NCI-H2171 treated with DMSO at 0.1 percent for 48 hours (cell line): ENCODE results near the gene NAA30.
"Not testable (repeated sequence)": the region's sequence is repeated elsewhere in the genome, so short reads cannot be mapped to it uniquely, and the experiment has no call there.

Experiments
- DNase-seq: peaks from one replicate; lab custom pipeline; 2025; lab: John Stamatoyannopoulos, UW

NAA30 gene

GRCh38 chr14:57390037-57390805 is at the start of gene NAA30:
Gene NAA30 (plus strand): TSS chr14:57390586. CDS start chr14:57390958, 372 bp downstream.
- peak; percentile 97 for DNase-seq

DNA sequence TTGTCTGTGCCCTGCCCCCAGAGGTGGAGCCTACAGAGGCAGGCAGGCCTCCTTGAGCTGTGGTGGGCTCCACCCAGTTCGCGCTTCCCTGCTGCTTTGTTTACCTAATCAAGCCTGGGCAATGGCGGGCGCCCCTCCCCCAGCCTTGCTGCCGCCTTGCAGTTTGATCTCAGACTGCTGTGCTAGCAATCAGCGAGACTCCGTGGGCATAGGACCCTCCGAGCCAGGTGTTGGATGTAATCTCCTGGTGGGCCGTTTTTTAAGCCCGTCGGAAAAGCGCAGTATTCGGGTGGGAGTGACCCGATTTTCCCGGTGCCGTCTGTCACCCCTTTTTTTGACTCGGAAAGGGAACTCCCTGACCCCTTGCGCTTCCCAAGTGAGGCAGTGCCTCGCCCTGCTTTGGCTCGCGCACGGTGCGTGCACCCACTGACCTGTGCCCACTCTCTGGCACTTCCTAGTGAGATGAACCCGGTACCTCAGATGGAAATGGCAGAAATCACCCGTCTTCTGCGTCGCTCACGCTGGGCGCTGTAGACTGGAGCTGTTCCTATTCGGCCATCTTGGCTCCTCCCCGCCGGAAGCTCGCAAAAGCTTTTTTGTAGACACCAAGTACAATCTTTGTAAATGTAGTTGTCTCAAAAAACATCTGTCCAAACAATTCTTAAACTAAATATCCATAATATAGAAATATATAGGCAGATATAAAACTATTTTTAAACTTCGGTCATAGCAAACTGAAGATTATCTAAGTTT is 46.7 kb upstream of the NAA30 start:
- not testable (repeated sequence) for DNase-seq

- no peak for DNase-seq
Measured at GRCh38 chr14:57345106-57345505, 45.3 kb upstream of the NAA30 start.

GRCh38 chr14:57346741-57347140 is 43.6 kb upstream of the NAA30 start:
- DNase-seq: peak; percentile 64

DNA sequence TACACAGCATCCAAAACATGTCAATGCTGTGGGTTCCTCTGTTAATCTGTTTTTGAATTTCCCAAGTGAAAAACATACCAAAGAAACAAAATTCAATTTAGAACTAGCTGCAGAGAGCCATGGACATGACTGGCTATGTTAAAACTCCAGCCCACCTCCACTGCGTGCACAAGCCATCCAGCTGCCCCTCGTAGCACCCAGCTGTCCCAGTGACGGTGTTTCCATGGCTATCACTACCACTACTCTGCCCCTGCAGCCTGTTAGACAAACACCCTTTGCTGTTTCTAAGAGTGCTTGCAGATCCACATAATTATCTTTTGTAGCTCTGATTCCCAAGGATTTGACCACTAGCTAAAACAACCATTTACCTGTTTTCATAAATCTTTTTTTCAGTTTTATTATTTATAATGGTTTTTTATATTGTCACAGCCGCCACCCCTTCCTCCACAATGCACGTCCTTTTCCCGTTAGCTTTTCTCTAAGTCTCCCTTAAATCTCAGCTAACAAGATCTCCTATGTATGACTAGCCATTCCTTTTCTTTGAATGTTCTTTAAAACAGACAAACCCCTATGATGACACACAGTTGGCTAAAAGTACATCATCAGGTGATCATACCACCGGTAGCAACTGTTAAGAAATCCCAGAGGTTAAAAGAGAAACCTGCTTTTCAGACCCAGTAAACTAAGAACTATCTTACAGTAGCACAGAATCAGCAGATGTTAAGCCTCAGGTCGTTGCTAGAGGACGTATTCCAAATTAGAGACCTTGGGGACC is 37.8 kb upstream of the NAA30 start:
- peak; percentile 33 for DNase-seq

DNA sequence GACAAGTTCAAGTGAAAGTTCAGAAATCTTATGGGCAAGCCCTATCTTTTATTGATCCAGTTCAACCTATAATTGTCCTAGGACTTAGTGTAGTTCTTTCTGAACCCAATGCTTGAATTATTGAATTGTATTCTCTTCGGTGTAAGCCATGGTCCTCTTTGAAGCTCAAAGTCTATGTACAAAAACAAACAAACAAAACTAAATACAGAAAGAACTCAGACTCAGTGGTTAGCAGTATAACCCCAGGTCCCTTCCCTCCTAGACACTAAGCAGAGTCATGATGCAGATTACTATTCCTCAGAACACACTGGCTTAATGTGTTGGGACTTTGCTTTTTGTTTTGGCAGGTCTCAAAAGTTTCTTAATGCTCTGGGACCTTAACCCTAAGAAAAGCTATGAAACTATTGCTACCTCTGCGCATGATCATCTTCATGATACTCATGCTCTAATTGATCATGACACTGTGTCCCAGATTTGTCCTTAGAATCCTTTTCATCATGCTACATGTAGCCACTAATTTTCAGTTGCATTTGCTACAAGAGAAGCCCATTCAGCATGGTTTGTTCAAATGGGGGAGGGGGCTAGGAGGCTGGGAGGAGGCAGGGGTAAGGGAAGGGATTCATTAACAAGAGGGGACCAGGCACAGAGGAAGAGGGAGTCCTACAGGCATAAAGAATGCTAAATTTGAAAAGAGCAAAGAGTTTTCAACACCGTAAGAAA is 35.1 kb upstream of the NAA30 start:
- DNase-seq: no peak

- no peak for DNase-seq
Measured at GRCh38 chr14:57362361-57362760, 28.0 kb upstream of the NAA30 start.

GRCh38 chr14:57364659-57365450 is 25.5 kb upstream of the NAA30 start:
- DNase-seq: no peak

DNA sequence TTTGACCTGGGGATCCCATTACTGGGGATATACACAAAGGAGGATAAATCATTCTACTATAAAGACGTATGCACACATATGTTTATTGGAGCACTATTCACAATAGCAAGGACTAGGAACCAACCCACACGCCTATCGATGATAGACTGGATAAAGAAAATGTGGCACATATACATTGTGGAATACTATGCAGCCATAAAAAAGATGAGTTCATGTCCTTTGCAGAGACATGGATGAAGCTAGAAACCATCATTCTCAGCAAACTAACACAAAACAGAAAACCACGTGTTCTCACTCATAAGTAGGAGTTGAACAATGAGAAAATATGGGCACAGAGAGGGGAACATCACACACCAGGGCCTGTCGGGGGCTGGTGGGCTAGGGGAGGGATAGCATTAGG is 20.2 kb upstream of the NAA30 start:
- not testable (repeated sequence) for DNase-seq

GRCh38 chr14:57371013-57371412 is 19.4 kb upstream of the NAA30 start:
- DNase-seq: no peak

DNA sequence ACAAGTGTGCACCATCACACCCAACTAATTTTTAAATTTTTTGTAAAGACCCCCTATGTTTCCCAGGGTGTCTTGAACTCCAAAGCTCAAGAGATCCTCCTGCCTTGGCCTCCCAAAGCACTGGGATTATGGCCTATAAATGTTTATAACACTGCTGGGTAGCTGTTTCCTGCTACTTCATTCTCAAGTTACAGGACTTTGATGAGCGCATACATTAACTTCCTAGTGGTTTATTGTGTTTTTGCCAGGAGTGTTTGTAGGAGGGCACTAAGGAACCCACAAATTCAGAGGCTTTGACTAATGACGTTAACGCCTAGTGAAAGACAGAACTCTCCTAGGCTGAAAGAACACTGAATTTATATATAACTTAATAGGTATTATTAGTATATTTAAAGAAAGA is 15.2 kb upstream of the NAA30 start:
- no peak for DNase-seq

DNA sequence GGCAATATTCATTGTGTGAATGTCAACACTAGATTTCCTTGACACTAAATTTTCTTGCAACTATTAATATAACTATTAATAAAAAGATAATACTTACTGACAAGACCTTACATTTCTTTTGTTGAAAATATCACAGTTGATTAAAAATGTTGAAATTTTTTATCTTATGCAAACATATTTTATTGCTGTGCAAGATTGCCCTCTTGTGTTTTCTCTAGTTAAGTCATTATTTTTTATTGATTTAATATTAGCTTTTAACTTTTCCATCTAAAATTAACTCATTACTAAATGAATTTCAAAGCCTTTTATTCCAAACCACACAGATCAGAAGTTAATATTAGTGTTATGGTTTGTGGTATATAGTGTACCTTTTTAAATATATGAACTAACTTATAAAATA is 11.7 kb upstream of the NAA30 start:
- peak; percentile 32 for DNase-seq

DNA sequence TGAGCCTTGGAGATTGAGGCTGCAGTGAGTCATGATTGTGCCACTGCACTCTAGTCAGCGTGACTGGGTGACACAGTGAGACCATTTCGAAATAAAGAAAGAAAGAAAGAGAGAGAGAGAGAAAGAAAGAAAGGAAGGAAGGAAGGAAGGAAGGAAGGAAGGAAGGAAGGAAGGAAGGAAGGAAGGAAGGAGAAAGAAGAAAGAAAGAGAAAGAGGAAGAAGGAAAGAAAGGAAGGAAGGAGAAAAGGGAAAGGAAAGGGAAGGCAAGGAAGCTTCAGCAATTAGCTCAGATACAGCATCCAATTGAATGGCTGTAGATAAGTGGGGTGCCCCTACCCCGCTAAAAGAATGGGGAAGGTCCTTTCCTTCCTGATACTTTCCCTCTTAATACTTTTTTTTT is 9.5 kb upstream of the NAA30 start:
- DNase-seq: no peak

GRCh38 chr14:57382283-57382682 is 8.1 kb upstream of the NAA30 start:
- no peak for DNase-seq

- DNase-seq: no peak
Measured at GRCh38 chr14:57383125-57383745, 7.2 kb upstream of the NAA30 start.

DNA sequence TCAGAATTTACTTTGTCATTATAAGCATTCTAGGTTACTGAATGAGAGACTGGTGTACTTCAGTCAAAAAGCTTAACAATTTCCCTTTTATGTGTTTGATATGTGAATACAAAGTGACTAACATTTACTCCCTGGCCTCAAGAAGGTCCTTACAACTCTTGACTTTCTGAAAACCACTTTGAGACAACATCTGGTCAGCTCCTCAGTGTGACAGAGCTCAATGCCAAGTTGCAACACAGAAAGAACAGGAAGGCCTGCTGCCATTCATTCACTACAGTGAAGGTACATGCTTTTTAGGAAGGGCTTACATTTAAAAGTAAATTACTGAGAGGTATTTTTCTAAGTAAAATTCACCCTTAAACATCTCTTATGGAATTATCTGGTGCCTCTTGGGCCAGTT is 2.3 kb upstream of the NAA30 start:
- no peak for DNase-seq

GRCh38 chr14:57389646-57390036 is 745 bp upstream of the NAA30 start:
- peak; percentile 92 for DNase-seq

DNA sequence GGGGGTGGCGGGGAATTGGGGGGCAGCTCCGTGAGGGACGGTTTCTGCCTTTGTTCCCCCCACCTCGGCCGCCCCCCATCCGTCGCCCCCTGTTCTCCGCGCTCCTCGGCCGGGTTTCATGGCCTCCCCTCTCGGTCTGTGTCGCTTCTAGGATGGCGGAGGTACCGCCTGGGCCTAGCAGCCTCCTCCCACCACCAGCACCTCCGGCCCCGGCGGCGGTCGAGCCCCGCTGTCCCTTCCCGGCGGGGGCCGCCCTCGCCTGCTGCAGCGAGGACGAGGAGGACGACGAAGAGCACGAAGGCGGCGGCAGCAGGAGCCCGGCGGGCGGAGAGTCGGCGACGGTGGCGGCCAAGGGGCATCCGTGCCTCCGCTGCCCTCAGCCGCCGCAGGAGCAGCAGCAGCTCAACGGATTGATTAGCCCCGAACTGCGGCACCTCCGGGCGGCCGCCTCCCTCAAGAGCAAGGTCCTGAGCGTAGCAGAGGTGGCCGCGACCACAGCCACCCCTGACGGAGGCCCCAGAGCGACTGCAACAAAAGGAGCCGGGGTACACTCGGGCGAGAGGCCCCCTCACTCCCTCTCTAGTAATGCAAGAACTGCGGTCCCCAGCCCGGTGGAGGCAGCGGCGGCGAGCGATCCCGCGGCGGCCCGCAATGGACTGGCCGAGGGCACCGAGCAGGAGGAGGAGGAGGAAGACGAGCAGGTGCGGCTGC is 575 bp downstream of the NAA30 start:
- DNase-seq: peak; percentile 58

DNA sequence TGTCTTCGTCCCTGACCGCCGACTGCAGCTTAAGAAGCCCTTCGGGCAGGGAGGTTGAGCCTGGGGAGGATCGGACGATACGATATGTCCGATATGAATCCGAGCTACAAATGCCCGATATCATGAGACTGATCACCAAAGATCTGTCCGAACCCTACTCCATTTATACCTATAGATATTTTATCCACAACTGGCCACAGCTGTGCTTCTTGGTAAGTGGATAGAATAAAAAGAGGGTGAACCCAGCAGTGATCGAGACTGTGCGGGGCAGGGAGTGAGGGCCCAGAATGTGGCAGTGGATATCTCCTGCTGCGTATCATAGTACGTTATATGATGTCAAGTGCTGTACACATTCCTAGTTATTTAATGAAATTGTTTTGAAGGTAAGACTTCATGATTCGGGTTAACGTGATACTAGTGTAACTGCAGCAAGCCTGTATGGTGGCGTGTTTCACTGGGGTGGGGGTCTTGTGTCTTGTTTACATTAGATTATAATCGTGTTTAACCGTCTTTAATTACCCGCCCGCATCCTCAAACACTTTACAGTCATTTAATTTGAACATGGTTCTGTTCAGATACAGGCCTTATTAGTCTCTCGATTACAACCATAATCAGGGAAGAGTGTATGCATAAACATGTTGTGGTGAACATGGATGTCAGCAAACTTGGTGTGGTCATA is 1.3 kb downstream of the NAA30 start:
- DNase-seq: no peak
